HEK293 (cell line): Measurements from ENCODE around the gene SPTLC3.

Experiments used
- CTCF ChIA-PET: fragments of 350-600 bp; formaldehyde crosslinking; extraction: SDS; loops from one replicate; lab custom pipeline; 2021; ENCODE audit warnings: antibody characterized with exemption; lab: Yijun Ruan, JAX
- POLR2A ChIA-PET: fragments of 300-600 bp; formaldehyde crosslinking; extraction: SDS; loops from one replicate; lab custom pipeline; 2020; ENCODE audit warnings: antibody characterized with exemption, inconsistent platforms; lab: Yijun Ruan, JAX
- H3K27ac ChIP-seq: fragments of 200-500 bp; sonication (Bioruptor generic); 2 replicates; pipeline ENCODE4 v1.5.1; 2014; ENCODE audit warnings: low read depth, low read length, control low read depth, inconsistent platforms; ENCODE audit errors: extremely low read depth
- H3K36me3 ChIP-seq, 2 experiments: fragments of 200-500 bp in 1 of 2; sonication (Bioruptor generic) in 1 of 2; 1 replicate in 1 of 2; 2 replicates in 1 of 2; pipeline ENCODE4 v1.5.1; 2014 to 2017; ENCODE audit warnings: inconsistent platforms in 2 of 2, low read length in 2 of 2; ENCODE audit not compliant: control insufficient read depth in 2 of 2, insufficient read depth in 1 of 2
- H3K4me1 ChIP-seq: fragments of 200-500 bp; sonication (Bioruptor generic); 2 replicates; pipeline ENCODE4 v1.5.1; 2014; ENCODE audit warnings: mild to moderate bottlenecking, low read length, inconsistent platforms; ENCODE audit not compliant: control insufficient read depth, insufficient read depth
- H3K4me3 ChIP-seq: 2 replicates; pipeline ENCODE4 v1.5.1; 2011; ENCODE audit warnings: low read depth, mild to moderate bottlenecking, control low read depth, low read length, moderate library complexity
- H3K9me3 ChIP-seq: fragments of 200-500 bp; sonication (Bioruptor generic); 2 replicates; pipeline ENCODE4 v1.5.1; 2014; ENCODE audit warnings: low read depth, low read length, inconsistent platforms; ENCODE audit not compliant: control insufficient read depth, insufficient read depth
- AEBP2 ChIP-seq: fragments of 450-650 bp; formaldehyde crosslinking; IDR thresholded peaks from 2 replicates; pipeline ENCODE4 v1.5.1; 2016; ENCODE audit warnings: missing biosample characterization, missing genetic modification characterization, borderline replicate concordance
- BCL11A ChIP-seq: fragments of 450-650 bp; formaldehyde crosslinking; IDR thresholded peaks from 2 replicates; pipeline ENCODE4 v1.5.1; 2016; ENCODE audit warnings: low read depth, missing biosample characterization, missing genetic modification characterization
- GLI2 ChIP-seq: fragments of 450-650 bp; formaldehyde crosslinking; IDR thresholded peaks from 2 replicates; pipeline ENCODE4; 2017; ENCODE audit warnings: missing biosample characterization, missing genetic modification characterization, low read depth, borderline replicate concordance
- HOXD13 ChIP-seq: sonication (generic); formaldehyde crosslinking; IDR thresholded peaks from 2 replicates; pipeline ENCODE4 v1.8.0; 2022; ENCODE audit warnings: missing genetic modification reagents, borderline replicate concordance
- IKZF3 ChIP-seq: fragments of 450-650 bp; IDR thresholded peaks from 2 replicates; pipeline ENCODE4 v1.5.0; 2018; ENCODE audit warnings: missing biosample characterization, mild to moderate bottlenecking, missing genetic modification characterization, moderate library complexity
- OVOL3 ChIP-seq: fragments of 450-650 bp; formaldehyde crosslinking; IDR thresholded peaks from 2 replicates; pipeline ENCODE4 v1.5.1; 2016; ENCODE audit warnings: missing biosample characterization, missing genetic modification characterization
- PRDM1 ChIP-seq: fragments of 450-650 bp; formaldehyde crosslinking; IDR thresholded peaks from 2 replicates; pipeline ENCODE4; 2016; ENCODE audit warnings: missing biosample characterization, missing genetic modification characterization
- PRDM2 ChIP-seq: fragments of 450-650 bp; formaldehyde crosslinking; IDR thresholded peaks from 2 replicates; pipeline ENCODE4 v1.5.1; 2016; ENCODE audit warnings: missing biosample characterization, missing genetic modification characterization, borderline replicate concordance
- PRDM4 ChIP-seq: fragments of 450-650 bp; formaldehyde crosslinking; IDR thresholded peaks from 2 replicates; pipeline ENCODE4 v1.5.1; 2017; ENCODE audit warnings: missing biosample characterization, missing genetic modification characterization
- SP3 ChIP-seq: fragments of 450-650 bp; formaldehyde crosslinking; IDR thresholded peaks from 2 replicates; pipeline ENCODE4 v1.5.1; 2016; ENCODE audit warnings: missing biosample characterization, missing genetic modification characterization
- TSHZ1 ChIP-seq: fragments of 450-650 bp; formaldehyde crosslinking; IDR thresholded peaks from 2 replicates; pipeline ENCODE4 v1.5.1; 2016; ENCODE audit warnings: missing biosample characterization, missing genetic modification characterization, borderline replicate concordance
- ZNF19 ChIP-seq: fragments of 450-650 bp; formaldehyde crosslinking; IDR thresholded peaks from 2 replicates; pipeline ENCODE4; 2016; ENCODE audit warnings: missing biosample characterization, missing genetic modification characterization, low read depth
- ZNF214 ChIP-seq: fragments of 450-650 bp; formaldehyde crosslinking; IDR thresholded peaks from 2 replicates; pipeline ENCODE4 v1.5.1; 2017; ENCODE audit warnings: missing biosample characterization, mild to moderate bottlenecking, missing genetic modification characterization, borderline replicate concordance
- ZNF362 ChIP-seq: fragments of 450-650 bp; formaldehyde crosslinking; IDR thresholded peaks from 2 replicates; pipeline ENCODE4 v1.5.1; 2016; ENCODE audit warnings: missing biosample characterization, missing genetic modification characterization
- ZNF449 ChIP-seq: fragments of 450-650 bp; formaldehyde crosslinking; IDR thresholded peaks from 2 replicates; pipeline ENCODE4 v1.5.1; 2017; ENCODE audit warnings: missing biosample characterization, mild to moderate bottlenecking, missing genetic modification characterization, moderate library complexity
- ZNF664 ChIP-seq: fragments of 450-650 bp; formaldehyde crosslinking; IDR thresholded peaks from 2 replicates; pipeline ENCODE4 v1.5.1; 2016; ENCODE audit warnings: missing biosample characterization, missing genetic modification characterization
- ZNF670 ChIP-seq: fragments of 450-650 bp; formaldehyde crosslinking; IDR thresholded peaks from 2 replicates; pipeline ENCODE4 v1.5.1; 2016; ENCODE audit warnings: missing biosample characterization, missing genetic modification characterization, low read depth
- ZNF677 ChIP-seq: fragments of 450-650 bp; IDR thresholded peaks from 2 replicates; pipeline ENCODE4 v1.5.0; 2018; ENCODE audit warnings: missing biosample characterization, mild to moderate bottlenecking, missing genetic modification characterization, moderate library complexity

Gene SPTLC3

GRCh38 chr20:13102694-13103093 lies 93.9 kb downstream of the SPTLC3 start (continued):
- TF ChIP-seq PRDM2 (tag by site-specific recombination) (no peak), OVOL3 (tag by site-specific recombination) (no peak), IKZF3 (tag by site-specific recombination) (no peak), AEBP2 (tag by site-specific recombination) (no peak)
- TF ChIP-seq, all 188 proteins: peak for 0

- Histone ChIP-seq H3K9me3 (no peaks in the 10 kb centered on the region), H3K36me3 (no peaks in the 10 kb centered on the region), H3K27ac (no peak overlapping the region), H3K4me1 (no peaks in the 10 kb centered on the region), H3K4me3 (no peak overlapping the region)
- CTCF ChIA-PET, result interaction anchor here (0.6 to 3.2 kb wide), 11 partner anchors 10 to 1448 kb away, joined by 3 to 42 read pairs (median 4); no protein-coding TSS in a partner anchor
- POLR2A ChIA-PET, result no interaction called here
- no peak for TF ChIP-seq ZNF19
- no peak for TF ChIP-seq PRDM1 (tag by site-specific recombination)
- no peak for TF ChIP-seq SP3 (tag by site-specific recombination)
- TF ChIP-seq PRDM4 (tag by site-specific recombination), result no peak
- no peak for TF ChIP-seq BCL11A (tag by site-specific recombination)
- TF ChIP-seq ZNF214 (tag by site-specific recombination), result no peak
- no peak for TF ChIP-seq ZNF664 (tag by site-specific recombination)
- no peak for TF ChIP-seq ZNF449 (tag by site-specific recombination)
- no peak for TF ChIP-seq HOXD13
- TF ChIP-seq ZNF677 (tag by site-specific recombination), result no peak
- no peak for TF ChIP-seq GLI2 (tag by site-specific recombination)
- no peak for TF ChIP-seq TSHZ1 (tag by site-specific recombination)
- no peak for TF ChIP-seq ZNF670
- TF ChIP-seq ZNF362 (tag by site-specific recombination), result no peak
Observed at GRCh38 chr20:13105039-13105438, 96.3 kb downstream of the SPTLC3 start.
